ENCODE measurements around the gene SORBS2. TPM values are rescaled to one million over a fixed set of nuclear protein-coding genes. Genes with fewer than 3 reads are reported as not detected.

The SORBS2 gene
- total RNA-seq, 1 donor from 2014 or later = 19.6 TPM

DNA sequence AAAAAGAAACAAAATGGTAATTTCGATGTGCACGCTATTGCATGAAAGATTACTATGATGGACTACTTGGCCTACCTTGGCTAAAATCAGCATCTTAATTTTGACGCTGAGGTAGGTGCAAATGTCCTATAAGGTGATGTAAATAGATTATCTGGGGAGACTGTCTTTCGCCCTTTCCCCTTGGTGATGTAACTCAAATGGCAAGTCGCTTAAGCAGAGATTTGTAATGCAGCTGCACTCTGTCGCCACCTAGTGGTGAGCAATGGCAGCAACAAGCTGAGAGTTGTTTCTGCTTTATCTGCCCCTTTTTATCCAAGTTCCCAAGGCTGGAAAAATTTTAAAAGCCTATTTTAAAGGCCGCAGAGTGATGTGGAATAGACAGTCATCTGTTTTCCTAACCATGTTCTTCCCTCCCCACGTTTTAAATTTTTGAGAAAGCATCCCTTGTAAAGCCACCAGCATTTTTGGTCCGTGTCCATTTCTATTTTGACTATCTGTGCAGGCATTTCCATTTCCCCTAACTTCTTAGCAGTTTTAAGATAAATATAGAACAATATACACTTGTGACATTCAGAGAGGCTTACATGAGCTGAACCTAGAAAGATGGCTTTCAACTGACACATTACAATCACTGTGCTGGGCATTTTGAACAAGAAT, 214.3 kb downstream of the SORBS2 start:
- DNase-seq (ENCODE audit: low read depth) = peak; percentile 85

DNA sequence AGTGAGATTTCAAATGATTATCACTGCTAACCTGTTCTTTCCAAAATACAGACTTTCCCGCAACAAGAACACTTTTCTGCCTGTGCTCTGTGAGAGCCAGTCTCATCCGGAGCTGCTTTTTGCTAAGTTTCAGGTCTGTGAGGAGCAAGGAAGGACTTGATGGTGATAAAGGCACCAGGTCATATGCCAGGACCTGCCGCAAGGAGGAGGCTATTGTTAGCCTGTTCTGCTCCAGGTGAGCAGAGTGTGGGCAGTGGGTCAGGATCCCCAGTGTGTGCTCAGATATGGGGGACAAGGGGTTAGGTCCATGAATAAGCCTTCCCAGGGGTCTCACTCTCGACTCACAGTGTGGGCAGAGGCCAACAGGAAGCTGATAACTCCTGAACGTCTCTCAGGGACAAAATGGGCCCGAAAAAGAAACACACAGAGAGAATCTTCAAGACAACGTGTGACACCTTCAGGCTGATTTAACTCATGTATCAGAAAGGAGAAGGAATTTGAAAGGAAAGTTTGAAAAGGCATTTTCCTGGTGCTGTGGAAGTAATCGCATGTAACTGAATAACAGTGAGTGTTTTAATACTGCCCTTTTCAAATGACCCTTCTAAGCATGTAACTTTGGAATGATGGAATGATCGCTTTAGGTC, 219.0 kb downstream of the SORBS2 start:
- no peak for DNase-seq (ENCODE audit: low read depth)

DNA sequence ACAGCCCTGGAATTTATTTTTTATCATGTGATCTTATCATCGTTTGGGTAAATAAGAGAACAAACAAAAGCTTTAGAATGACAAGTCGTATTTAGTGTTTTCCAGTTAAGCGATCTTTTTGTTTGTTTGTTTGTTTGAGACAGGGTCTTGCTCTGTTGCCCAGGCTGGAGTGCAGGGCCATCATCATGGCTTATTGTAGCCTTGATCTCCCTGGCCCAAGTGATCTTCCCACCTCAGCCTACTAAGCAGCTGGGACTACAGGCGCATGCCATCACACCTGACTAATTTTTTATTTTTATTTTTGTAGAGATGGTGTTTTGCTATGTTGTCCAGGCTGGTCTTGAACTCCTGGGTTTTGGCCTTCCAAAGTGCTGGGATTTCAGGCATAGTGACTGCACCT, 219.6 kb downstream of the SORBS2 start:
- no peak for DNase-seq (ENCODE audit: low read depth)

DNA sequence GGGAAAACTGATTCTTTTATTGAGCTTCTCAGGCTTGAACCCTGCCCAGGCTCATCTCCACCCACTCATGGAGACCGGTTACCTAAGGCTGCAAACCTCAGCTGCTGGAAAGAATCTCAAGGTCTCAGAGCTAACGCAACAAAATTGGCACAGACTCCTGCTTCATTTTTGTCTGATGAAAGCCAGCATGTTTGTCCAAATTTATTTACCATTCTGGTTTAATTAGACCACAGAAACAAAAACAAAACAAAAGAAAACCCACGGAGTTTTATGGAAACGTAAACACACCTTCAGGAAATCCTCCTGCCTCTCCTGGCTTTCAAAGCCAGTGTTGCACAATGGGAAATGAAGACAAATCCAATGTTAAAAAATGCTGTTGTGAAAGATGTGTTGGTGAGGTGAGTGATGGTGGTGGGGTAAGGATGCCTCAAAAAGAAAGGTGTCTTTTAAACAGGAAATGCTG, 220.3 kb downstream of the SORBS2 start:
- no peak for DNase-seq (ENCODE audit: low read depth)

DNA sequence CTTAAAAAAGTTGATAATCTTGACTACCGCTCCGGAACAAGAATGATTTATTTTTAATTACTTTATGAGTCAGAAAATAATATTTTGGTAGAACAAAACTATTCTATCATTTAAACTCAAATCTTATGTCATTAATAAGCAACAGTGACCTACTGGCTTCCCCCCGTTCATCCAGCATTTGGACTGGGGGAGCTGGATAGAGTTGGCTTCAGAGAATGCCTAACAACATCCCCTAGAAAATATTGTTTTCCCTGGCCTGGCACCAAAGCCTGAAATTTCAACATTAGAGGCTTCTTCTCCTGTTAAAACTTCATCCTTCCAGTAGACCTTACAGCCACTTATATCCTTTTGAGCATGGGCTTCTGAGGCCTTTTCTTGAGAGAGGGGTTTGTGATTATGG, 221.0 kb downstream of the SORBS2 start:
- no peak for DNase-seq (ENCODE audit: low read depth)

DNA sequence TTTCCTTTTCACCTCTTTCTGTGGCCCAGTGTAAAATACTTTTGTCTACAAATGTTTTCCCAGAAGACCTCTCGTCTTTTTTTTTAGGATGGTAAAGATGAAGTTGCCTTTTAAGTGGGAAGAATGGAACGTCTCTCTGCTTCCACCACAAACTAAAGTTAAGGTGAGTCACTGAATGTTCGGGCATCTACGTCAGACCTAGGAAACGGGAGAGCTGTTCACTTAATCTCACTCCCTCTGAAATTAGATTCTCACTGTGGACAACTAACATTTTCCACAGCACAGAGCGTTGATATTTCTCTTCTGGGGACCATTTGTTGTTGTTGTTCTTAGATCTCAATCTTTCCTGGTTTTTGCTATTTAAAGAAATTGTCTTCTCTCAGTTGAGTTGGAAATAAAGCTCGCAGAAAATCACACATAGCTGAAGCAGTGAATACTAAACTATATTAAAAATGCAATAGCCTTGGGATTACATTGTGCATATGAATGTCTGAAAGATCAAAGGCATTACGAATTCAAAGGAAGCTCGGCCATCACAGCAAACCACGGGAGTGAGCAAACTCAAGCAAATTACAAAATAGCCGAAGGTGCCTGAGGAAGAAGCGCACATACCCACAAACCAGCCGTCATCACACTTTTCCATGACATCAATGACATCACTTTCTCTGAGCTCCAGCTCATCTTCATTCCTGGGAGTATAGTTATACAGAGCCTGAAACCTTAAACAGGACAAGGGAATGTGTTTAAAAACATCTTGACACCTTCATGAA, 222.7 kb downstream of the SORBS2 start:
- peak; percentile 50 for DNase-seq (ENCODE audit: low read depth)

DNA sequence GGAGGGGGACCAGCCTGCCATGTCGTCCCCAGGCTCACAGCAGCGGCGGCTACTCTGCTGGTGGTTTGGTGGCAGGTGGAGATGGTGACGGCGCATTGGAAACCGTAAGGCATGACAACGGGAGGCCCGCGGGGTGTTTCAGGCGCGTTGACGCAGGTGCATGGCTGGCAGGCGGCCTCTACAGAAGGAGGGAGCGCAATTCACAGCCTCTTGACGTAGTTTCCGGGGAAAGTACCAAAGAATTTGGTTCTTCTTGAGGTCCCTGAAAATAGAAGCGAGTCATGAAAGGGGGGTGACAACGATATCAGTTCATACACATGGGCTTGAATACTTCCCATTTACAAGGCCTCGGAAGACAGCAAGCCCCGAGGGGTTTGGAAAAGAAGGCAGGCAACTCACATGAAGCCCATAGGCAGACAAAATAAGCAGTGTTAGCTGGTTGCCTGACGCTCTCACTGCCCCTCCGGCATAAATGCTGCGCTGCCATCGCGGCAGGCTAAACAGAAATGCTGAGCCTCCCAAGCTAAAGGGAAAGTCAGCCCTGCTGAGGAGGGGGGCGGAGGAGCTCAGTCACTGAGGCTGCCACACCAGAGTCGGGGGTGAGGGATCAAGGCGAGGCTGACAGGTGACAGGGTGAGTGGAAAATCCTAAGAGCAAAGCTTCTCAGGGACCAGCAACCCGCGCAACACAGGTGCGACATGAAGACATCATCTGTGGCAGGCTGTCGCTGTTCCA, 224.4 kb downstream of the SORBS2 start:
- DNase-seq (ENCODE audit: low read depth) = peak; percentile 50

DNA sequence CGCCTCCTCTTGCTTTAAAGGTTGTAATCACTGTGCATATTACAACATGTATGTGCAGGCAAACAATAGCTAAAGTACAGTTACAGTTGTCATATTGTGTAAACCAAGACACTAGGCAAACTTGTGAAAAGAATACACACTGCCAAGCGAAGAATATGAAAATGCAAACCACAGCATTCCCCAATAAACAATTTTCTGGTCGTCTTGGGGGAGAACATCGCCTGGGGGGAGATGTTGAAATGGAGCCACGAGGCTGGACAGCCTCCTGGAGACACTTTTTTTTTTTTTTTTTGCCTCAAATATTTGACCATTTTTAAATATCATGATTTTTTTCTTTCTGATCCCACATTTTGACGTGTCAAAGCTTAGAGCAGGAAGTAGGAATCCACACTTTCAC, 225.0 kb downstream of the SORBS2 start:
- DNase-seq (ENCODE audit: low read depth) = no peak

DNA sequence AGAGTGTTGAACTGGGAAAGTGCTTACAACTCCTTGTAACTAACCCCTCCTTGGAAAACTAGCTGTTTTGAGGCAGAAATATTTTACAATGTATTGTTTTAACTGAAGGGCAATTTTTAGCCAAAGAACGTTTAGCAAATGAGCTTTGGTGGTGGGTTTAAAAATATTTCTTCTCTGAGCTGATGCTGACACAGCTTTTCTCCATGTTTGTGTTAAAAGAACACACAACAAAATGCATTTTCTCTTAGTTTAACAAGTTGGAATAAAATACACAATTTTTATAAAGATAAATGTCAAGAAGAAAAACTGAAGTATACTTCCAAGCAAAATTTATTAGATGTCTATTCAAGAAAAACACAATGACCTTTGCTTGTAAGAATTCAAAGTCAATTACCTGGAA, 226.8 kb downstream of the SORBS2 start:
- DNase-seq (ENCODE audit: low read depth) = no peak

DNA sequence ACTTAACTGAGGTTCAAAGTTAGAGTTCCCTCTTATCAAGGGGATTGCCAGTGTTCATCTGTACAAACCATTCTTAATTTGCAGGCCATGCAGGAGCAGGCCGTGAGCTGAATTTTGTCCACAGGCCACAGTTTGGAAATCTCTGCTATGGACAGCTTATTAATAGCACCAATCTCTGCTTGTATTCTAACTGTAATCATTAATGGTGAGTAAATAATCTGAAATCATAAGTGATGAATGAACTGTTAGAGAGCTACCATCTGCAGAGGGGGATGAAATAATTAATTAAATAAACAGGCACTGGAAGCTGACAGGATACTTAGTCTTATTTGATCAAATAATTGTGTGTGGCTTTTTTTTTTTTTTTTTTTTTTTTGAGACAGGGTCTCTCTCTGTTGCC, 228.2 kb downstream of the SORBS2 start:
- no peak for DNase-seq (ENCODE audit: low read depth)

DNA sequence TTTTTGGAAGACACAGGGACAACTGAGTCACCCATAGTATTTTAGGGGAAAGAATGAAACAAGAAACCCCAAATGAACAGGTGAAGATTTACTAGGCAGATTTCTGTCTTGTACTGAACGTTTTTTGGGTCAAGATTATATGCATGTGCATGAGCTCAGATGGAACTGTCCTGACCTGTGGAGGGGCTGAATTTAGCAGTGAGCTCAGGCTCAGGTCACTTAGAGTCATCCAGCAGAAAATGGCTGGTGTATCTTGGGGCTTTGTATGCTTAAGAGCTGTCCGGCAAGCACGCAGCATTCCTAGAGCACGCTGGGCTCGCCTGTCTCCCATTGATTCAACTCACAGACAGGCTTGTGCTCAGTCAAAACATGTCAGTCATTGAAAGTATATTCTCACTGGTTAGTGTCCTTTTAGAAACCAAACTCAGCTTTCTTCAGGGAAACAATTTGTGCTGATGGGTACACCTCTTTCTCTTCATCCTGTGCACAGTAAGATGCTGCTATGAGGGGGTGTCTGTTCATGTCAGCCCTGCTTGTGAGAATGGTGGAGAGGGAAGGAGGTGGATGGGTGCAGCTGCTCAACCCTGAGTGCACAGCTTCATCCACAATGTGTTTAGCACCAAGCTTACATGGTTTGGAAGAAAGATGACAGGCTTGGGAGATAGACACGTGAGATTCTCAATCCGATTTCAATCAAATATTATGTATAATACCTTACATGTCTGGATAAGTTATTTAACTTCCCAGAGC, 229.2 kb downstream of the SORBS2 start:
- DNase-seq (ENCODE audit: low read depth) = peak; percentile 73

DNA sequence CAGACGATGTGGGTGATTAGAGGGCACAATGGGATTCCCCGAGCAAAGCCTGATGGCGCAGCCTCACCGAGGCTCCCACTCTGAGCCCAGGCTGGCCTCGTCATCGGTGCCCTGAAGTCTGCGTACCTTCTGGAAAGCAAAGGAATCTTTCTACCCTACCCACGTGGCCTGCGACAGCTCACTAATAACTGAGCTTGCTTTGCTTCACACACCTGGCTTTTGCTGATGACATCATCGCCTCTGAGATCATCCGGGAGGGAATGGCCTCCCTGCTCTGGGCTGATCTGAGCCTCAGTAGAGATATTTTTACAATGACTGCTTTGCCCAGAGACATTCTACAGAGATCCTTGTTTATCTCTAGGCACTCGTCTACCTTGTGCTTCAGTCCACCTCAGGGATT, 231.3 kb downstream of the SORBS2 start:
- peak; percentile 62 for DNase-seq (ENCODE audit: low read depth)

DNA sequence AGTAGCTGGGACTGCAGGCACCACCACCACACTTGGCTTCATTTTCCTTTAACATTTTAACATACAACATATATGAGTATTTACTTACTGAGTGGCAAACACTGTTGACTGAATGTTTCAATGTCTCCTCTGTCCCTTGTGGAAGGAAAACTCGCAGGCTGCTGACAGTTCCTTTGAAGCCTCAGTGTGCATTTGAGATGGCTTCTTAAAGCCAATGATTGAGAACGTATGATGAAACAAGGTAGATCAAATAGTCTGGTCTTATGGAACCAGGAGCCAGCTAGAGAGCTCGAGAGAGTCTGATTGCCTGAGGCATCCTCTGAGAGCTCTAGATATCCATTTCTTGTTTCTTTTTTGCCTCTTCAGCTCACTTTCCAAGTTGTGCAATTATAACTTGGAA, 233.7 kb downstream of the SORBS2 start:
- no peak for DNase-seq (ENCODE audit: low read depth)

DNA sequence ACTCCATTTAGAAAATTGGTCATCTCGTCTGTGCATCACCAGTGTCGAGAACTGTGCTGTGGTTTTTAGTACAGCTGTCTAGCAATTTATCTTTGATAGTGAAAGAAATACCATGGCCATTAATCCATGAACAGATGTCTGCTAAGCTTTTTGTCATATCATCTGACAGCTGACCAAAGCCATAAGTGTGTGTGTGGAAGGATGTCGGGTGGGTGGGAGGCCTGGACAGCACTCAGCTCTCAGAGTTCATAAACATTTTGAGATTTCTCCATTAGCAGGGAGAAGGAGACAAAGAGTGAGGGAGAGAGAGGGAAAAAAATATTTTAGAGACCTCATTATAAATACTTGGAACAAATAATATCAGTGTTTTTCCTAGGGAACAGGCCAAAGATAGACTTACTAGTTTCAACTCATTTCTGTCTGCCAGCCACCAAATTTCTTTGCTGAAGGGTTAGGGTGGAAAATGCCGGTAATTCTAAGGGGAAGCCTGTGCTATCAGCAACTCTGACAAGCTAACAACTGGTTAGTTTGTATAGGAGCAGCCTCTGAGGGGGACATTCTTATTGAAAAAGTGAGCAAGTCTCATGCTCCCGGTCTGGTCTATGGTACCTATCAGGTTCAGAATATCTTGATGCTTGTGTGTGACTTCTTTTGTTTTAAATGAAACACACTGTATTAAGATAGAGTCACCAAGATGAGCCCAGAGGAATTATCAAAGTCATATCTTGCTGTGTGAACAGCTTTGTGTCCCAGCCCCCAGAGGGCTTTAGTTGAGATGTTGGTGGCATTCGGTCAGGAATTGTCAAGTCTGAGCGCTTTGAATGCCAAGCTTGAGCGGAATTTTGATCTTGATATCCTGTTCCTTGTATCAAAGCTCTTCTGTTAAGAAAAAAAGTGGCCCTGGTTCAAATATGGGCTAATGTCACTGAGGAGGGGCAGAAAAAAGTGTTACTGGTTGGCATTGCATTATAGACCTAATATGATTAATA, 234.7 kb downstream of the SORBS2 start:
- peak; percentile 98 for DNase-seq (ENCODE audit: low read depth)

DNA sequence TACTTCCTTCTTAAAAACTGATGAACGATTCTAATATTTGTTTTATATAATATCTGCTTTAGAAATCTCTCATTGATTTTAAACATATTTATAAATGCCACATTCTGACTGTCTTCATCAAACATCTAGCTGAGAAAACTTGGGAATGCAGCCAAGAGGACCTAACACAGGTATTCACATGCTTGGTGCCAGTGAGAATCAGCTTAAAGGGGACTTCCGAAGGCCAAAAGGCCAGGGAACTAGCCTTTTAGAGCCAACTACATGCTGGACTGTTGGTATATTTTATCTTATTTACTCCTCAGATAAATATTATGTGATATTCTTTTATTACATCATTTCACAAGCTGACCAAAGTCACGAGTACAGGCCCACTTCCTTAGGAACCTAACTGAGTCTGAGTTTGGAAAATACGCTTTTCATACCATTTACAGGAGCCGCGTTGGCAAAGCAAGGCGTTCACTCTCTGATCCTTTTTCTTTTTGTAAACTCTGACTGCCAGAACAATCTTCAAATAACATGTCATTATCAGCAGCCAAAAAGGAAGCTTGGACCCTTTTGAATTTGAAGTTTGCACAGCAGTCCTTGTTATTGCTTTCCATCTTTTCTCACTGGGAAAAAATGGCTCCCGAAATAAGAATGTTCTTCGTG, 235.6 kb downstream of the SORBS2 start:
- peak; percentile 57 for DNase-seq (ENCODE audit: low read depth)

DNA sequence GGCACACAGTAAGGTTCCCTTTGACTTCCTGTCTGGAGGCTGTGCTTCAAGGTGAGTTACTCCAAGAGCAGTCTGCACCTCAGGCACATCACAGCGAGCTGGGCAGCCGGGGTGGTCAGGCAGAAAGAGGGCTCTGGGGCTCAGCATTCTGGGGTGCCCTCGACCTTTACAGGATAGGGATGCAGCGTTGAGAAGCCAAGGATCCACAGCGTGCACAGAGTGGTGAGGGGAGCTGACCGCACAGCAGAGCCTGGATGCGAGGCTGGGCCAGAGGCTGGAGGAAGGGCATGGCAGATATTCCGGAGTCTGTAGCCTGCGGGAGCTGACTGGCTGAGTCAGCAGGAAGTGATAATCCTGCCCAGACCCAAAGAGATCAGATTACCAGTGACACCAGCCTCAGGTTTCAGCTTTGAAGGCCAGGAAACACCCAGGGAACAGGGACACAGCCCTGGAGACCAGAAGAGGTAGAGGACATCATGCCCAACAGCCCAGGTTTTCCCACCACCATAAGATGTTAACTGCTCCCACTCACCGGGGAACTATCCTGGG, 238.3 kb downstream of the SORBS2 start:
- peak; percentile 99 for DNase-seq (ENCODE audit: low read depth)

DNA sequence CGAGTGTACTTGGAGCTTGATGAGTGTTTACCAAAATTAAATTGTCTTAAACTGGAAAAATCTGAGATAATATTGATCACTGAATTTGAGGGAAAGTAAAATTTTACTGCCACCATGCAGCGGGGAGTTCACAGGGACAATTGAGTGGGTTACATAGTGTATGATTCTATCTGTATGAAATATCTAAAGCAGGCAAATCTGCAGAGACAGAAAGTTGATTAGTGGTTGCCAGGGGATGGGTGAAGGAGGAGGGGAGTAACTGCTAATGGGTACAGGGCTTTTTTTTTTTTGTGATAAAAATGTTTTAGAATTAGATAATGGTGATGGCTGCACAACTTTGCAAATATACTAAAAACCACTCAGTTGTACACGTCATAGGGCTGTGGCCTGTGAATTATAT, 241.3 kb downstream of the SORBS2 start:
- DNase-seq (ENCODE audit: low read depth) = no peak

DNA sequence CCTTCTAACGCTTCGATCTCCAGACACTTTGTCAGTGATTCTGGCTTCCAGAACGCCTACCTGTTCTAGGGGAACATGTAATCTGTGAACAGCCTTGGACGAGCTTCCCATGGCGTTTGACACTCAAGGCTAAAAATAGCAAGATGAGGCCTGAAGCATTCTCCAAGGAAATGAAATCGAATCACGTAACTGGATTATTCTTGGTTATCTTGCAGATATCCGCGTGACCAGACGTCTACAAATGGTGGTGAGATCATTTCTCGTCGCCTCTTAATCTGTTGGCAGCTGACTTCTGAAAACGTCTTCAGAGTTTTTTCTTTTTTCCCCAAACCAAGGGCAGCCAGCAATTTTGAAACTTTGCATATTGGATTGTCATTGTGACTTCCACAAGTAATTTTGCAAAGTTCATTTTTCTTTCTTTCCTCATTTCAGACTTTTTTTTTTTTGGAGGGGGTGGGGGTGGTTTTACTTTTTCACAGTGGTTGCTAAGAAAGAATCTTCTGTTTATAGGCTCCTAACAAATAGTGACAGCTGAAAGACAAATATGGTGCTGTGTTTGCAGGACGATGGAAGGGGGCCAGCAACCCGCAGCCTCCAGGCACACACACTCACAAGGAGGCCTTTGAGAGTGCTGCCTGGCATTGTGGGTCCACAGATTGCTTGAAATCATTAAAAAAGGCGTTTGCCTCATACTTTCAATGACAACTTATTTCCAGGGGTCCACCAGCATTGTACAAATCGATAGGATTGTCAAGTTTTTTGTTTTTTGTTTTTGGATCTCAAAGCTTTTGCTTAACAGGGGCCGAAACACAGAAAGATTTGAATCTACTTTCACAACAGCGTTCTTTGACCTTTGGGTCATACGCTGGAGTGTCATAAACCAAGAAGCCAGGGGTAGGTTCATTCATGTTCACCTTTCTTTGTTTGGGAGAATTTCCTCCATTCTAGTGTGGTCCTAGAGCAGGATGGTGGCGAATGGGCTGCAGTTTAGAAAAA, 244.3 kb downstream of the SORBS2 start:
- DNase-seq (ENCODE audit: low read depth) = peak; percentile 99

Data from myocyte (in vitro differentiated cells).